Stimulated activated naive CD8-positive, alpha-beta T cell treated with anti-CD3 and anti-CD28 coated beads, Interleukin-15, amount 100 ng/mL, for 72 hours (primary cell): Measurements from ENCODE around the gene FGF3.

Source experiments
- ATAC-seq: fragments of 150-1000 bp; cut with Tn5 transposase; 2 replicates; pipeline ENCODE4 v1.10.0; 2021; ENCODE audit warnings: mild to moderate bottlenecking, moderate library complexity
- DNase-seq, 2 donors: peaks; one replicate each; pipeline ENCODE4 v3.0.0; 2021 to 2022
- H3K27ac Mint-ChIP-seq, 2 donors: one replicate each; pipeline ENCODE4 v1.8.0; 2022; ENCODE audit warnings: mild to moderate bottlenecking in 2 of 2, mixed read lengths in 2 of 2, moderate library complexity in 2 of 2
- H3K27me3 Mint-ChIP-seq: one replicate; pipeline ENCODE4 v1.8.0; 2022; ENCODE audit warnings: mixed read lengths
- H3K4me1 Mint-ChIP-seq: one replicate; pipeline ENCODE4 v1.8.0; 2022; ENCODE audit warnings: mild to moderate bottlenecking, mixed read lengths
- H3K4me3 Mint-ChIP-seq, 2 donors: one replicate each; pipeline ENCODE4 v1.8.0; 2022; ENCODE audit warnings: mild to moderate bottlenecking in 2 of 2, mixed read lengths in 2 of 2, moderate library complexity in 1 of 2
- H3K9me3 Mint-ChIP-seq, 2 donors: one replicate each; pipeline ENCODE4 v1.8.0; 2022; ENCODE audit warnings: mixed read lengths in 2 of 2

FGF3 gene

DNA sequence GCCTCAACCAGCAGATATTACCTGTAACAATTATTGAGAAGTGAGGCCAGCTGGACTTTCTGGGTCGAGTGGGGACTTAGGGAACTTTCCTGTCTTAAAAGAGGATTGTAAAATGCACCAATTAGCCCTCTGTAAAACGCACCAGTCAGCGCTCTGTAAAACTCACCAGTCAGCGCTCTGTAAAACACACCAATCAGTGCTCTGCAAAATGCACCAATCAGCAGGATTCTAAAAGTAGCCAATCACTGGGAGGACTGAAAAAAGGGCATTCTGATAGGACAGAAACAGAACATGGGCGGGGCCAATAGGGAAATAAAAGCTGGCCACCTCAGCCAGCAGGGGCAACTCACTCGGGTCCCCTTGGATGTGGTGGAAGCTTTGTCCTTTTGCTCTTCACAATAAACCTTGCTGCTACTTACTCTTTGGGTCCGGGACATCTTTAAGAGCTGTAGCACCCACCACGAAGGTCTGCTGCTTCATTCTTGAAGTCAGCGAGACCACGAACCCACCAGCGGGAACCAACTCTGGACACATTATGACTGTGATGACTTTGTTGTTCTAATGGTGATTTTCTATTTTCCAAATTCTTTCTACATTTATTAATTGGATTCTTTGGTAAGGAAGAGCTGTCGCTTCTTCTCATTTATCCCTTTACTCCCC, 40.2 kb upstream of the FGF3 start:
- no peaks in the 10 kb centered on the region for H3K9me3 Mint-ChIP-seq
- no peaks in the 10 kb centered on the region for H3K4me1 Mint-ChIP-seq
- no peak for DNase-seq
- H3K27me3 Mint-ChIP-seq = peaks cover 54% of the 10 kb centered on the region
- ATAC-seq = no peak
- no peak overlapping the region for H3K27ac Mint-ChIP-seq
- H3K4me3 Mint-ChIP-seq = no peak overlapping the region

GRCh38 chr11:69855421-69855820, 36.2 kb upstream of the FGF3 start:
- H3K4me3 Mint-ChIP-seq = no peak overlapping the region

DNA sequence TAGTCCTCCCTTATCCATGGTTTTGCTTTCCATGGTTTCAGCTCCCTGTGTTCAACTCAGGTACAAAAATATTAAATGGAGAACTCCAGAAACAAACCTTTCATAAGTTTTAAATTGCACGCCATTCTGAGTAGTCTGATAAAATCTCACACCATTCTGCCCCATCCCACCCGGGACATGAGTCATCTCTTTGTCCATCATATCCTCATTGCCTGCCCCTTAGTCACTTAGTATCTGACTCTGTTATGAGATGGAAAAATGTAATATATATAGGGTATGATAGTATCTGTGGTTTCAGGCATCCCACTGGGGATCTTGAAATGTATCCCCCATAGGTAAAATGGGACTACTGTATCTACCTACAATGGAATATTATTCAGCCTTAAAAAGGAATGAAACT, 35.5 kb upstream of the FGF3 start:
- DNase-seq = no peak
- Mint-ChIP-seq H3K9me3 (no peaks in the 10 kb centered on the region), H3K4me1 (no peaks in the 10 kb centered on the region), H3K27me3 (peaks cover 52% of the 10 kb centered on the region), H3K27ac (no peak overlapping the region), H3K4me3 (no peak overlapping the region)
- ATAC-seq = no peak

More at GRCh38 chr11:69855421-69855820, 36.2 kb upstream of the FGF3 start:
- no peak overlapping the region for H3K27ac Mint-ChIP-seq
- DNase-seq (no peak), ATAC-seq (no peak)
- peaks cover 46% of the 10 kb centered on the region for H3K27me3 Mint-ChIP-seq
- H3K4me1 Mint-ChIP-seq = no peaks in the 10 kb centered on the region
- no peaks in the 10 kb centered on the region for H3K9me3 Mint-ChIP-seq

DNA sequence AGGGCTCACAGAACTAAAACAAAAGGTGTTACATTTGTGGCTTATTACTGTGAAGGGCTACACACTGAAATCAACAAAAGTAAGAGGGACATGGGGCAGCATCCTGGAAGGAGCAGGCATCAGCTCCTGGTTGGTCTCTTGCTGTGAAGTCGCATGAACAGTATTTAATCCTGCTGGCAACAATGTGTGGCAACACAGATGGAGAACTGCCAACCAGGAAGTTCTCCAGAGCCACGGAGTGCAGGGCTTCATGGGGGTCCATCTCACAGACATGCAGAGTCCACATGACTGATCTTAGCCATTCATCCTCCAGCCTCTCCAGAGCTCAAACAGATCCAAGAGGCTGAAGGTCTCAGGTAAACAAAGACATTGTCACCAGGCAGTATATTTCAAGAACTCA, 32.8 kb upstream of the FGF3 start:
- ATAC-seq (no peak), DNase-seq (no peak)
- Mint-ChIP-seq H3K4me1 (no peaks in the 10 kb centered on the region), H3K27ac (no peak overlapping the region), H3K27me3 (peaks cover 40% of the 10 kb centered on the region), H3K9me3 (no peaks in the 10 kb centered on the region), H3K4me3 (no peak overlapping the region)

- Mint-ChIP-seq H3K9me3 (no peaks in the 10 kb centered on the region), H3K27ac (no peak overlapping the region), H3K4me3 (no peak overlapping the region), H3K4me1 (no peaks in the 10 kb centered on the region), H3K27me3 (peaks cover 33% of the 10 kb centered on the region)
- DNase-seq (no peak), ATAC-seq (no peak)
Measured at GRCh38 chr11:69848201-69848600, 29.0 kb upstream of the FGF3 start.

- no peak for ATAC-seq
- H3K4me3 Mint-ChIP-seq = no peak overlapping the region
- no peak for DNase-seq
- no peaks in the 10 kb centered on the region for H3K4me1 Mint-ChIP-seq
- peaks cover 19% of the 10 kb centered on the region for H3K27me3 Mint-ChIP-seq
- no peak overlapping the region for H3K27ac Mint-ChIP-seq
- peaks cover 6 to 8% of the 10 kb centered on the region in 2 donors for H3K9me3 Mint-ChIP-seq
Measured at GRCh38 chr11:69844396-69844795, 25.2 kb upstream of the FGF3 start.

DNA sequence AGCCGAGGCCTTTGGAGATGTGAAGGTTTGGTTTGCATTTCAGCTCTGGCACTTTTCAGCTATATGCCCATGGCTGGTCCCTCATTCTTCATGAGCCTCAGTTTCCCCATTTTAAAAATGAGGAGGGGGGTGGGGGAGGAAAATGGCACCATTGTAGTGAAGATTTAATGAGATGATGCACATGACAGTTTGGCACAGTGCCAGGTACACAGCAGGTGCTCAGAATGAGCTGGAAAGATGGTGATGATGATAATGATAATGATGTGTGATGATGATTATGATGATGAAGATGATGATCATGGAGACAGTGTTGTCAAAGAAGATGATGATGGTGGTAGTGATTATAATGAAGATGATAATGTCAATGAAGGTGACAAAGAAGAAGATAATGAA, 24.3 kb upstream of the FGF3 start:
- no peaks in the 10 kb centered on the region for H3K4me1 Mint-ChIP-seq

GRCh38 chr11:69842746-69843528, 23.7 kb upstream of the FGF3 start:
- Mint-ChIP-seq H3K27ac (no peak overlapping the region), H3K27me3 (peaks cover 10% of the 10 kb centered on the region), H3K9me3 (peaks cover 6 to 8% of the 10 kb centered on the region in 2 donors), H3K4me3 (no peak overlapping the region), H3K4me1 (no peaks in the 10 kb centered on the region)
- DNase-seq = no peak
- ATAC-seq = no peak

More for the DNA sequence above, 24.3 kb upstream of the FGF3 start:
- Mint-ChIP-seq H3K27ac (no peak overlapping the region), H3K27me3 (peaks cover 11% of the 10 kb centered on the region), H3K9me3 (peaks cover 6 to 8% of the 10 kb centered on the region in 2 donors), H3K4me3 (no peak overlapping the region)
- DNase-seq (no peak), ATAC-seq (no peak)

- ATAC-seq = no peak
Measured at GRCh38 chr11:69841859-69842698, 22.9 kb upstream of the FGF3 start.

GRCh38 chr11:69841170-69841858, 22.1 kb upstream of the FGF3 start:
- DNase-seq = no peak
- peaks cover 15% of the 10 kb centered on the region for H3K27me3 Mint-ChIP-seq
- no peak overlapping the region for H3K4me3 Mint-ChIP-seq
- peak overlapping the region in 1 of 2 donors; percentile 16 for H3K27ac Mint-ChIP-seq
- no peak for ATAC-seq
- H3K9me3 Mint-ChIP-seq = peaks cover 6 to 8% of the 10 kb centered on the region in 2 donors
- H3K4me1 Mint-ChIP-seq = peaks cover under 1% of the 10 kb centered on the region

More at GRCh38 chr11:69841859-69842698, 22.9 kb upstream of the FGF3 start:
- Mint-ChIP-seq H3K4me1 (no peaks in the 10 kb centered on the region), H3K27ac (peak overlapping the region in 1 of 2 donors; percentile 16), H3K4me3 (no peak overlapping the region), H3K9me3 (peaks cover 6 to 8% of the 10 kb centered on the region in 2 donors), H3K27me3 (peaks cover 10% of the 10 kb centered on the region)
- DNase-seq = no peak

DNA sequence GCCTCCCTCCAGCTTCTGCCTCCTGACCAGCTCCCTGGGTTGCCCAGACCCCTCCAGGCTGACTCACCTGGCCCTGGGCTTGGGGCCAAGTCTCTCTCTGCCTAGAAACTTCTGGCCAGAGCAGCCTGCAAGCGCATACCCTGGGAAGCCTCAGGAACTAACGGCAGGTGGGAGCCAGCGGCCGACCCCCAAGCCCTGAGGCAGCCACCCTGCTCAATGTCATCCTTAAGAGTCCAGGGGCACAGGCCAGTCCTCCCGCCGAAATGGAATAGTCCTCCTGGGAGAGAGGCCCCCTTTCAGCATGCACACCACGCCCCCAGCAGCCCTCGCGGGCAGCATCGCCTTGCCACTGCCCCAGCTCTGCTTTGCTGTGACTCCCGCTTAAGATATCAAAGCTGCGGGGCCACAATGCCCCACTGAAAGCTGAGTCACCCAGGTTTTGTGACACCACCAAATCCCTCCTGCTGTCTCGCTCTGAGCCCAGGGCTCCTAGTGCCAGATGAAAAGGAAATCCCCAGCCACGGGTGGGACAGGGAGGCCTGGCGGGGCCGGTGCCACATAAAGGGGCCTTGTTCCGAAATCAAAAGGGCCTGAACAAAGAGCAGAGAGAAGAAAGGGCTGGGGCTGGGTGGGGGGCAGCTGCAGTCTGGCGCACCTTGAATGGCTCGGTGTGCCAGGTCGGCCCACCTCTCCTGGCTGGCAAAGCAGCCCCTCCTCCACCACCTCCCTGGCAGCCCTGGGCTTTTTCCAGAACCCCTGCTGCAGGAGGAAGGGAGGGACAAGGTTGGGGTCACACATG, 21.4 kb upstream of the FGF3 start:
- Mint-ChIP-seq H3K4me3 (no peak overlapping the region), H3K27ac (no peak overlapping the region), H3K4me1 (peaks cover 7% of the 10 kb centered on the region), H3K27me3 (peaks cover 23% of the 10 kb centered on the region), H3K9me3 (peaks cover 6 to 8% of the 10 kb centered on the region in 2 donors)
- DNase-seq (no peak), ATAC-seq (no peak)

GRCh38 chr11:69839516-69839915, 20.3 kb upstream of the FGF3 start:
- no peak for ATAC-seq
- Mint-ChIP-seq H3K27me3 (peaks cover 33% of the 10 kb centered on the region), H3K4me3 (no peak overlapping the region), H3K4me1 (peaks cover 16% of the 10 kb centered on the region), H3K27ac (no peak overlapping the region), H3K9me3 (peaks cover 6 to 8% of the 10 kb centered on the region in 2 donors)
- DNase-seq = no peak

DNA sequence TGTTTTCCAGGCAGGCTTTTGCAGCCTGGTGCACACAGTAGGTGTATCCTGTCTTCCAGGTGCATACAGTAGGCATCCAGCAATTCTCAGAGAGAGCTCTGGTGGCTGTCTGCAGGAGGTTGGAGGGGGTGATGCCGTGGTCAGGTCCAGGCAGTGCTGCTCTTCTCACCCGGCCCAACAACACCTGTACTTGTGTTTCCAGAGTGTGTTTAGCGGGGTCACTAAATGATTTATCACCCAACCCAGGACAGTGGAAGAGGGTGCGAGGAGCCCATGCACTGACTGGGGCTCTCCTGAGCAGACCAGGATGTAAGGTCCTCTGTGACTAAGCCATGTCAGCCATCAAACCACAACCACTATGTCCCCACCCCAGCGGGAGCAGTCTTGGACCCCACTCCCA, 18.6 kb upstream of the FGF3 start:
- Mint-ChIP-seq H3K27ac (no peak overlapping the region), H3K4me3 (no peak overlapping the region), H3K4me1 (peaks cover 16% of the 10 kb centered on the region), H3K9me3 (peaks cover 6 to 8% of the 10 kb centered on the region in 2 donors), H3K27me3 (peaks cover 50% of the 10 kb centered on the region)
- ATAC-seq = peak; percentile 39
- DNase-seq = no peak

GRCh38 chr11:69836401-69836800, 17.2 kb upstream of the FGF3 start:
- H3K27me3 Mint-ChIP-seq = peaks cover 59% of the 10 kb centered on the region
- H3K4me1 Mint-ChIP-seq = peaks cover 16% of the 10 kb centered on the region
- no peak for DNase-seq
- peaks cover 5% of the 10 kb centered on the region in 2 donors for H3K9me3 Mint-ChIP-seq
- no peak overlapping the region for H3K27ac Mint-ChIP-seq
- H3K4me3 Mint-ChIP-seq = no peak overlapping the region
- no peak for ATAC-seq
